ENCODE data around the gene PRSS21. TPM values are rescaled to one million over a fixed set of nuclear protein-coding genes. Genes with fewer than 3 reads are reported as not detected.

PRSS21 gene
- total and polyA plus RNA-seq, 4 donors = 0.18 to 1.0 (median 0.26) TPM; not detected in 1

DNA sequence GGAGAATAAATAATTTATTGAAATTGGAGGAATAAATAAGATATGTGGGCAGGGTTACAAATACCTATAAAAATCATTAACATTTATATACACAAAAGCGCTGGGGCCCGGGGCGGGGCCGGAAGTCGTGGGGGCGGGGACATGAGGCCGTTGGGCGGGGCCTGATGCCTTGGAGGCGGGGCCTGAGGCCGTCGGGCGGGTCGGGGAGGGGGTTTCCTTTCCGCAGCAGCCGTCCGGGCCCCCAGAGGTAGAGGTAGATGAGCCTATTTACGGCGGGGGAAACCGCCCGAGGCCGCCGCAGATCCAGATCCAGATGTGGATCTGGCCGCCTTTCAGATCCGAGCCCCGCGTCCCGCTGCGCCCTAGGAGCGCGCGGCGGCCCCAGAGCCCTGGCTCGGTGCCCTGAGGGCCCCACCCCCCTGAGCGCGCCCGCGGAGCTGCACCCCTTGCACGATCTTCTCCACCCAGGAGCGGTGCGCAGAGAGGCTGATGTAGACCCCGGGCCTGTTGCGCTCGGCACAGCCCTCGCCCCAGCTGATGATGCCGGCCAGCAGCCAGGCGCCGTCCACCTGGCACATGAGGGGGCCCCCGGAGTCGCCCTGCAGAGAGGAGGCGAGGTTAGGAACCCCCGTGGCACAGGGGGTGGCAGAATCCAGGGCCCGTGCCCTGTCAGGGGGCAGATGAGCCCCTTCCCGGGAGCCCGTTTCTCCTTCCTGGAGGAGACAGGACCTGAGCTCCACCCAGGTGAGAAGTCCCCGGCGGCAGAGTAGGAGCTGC, 35.9 kb downstream of the PRSS21 start:
- DNase-seq (ENCODE audit: low spot score) = no peak
- peaks cover 0 to 11% (median 2%) of the 10 kb centered on the region in 4 donors for H3K9me3 ChIP-seq (ENCODE audit: control insufficient read depth in 4 of 4, low read length in 3 of 4)

DNA sequence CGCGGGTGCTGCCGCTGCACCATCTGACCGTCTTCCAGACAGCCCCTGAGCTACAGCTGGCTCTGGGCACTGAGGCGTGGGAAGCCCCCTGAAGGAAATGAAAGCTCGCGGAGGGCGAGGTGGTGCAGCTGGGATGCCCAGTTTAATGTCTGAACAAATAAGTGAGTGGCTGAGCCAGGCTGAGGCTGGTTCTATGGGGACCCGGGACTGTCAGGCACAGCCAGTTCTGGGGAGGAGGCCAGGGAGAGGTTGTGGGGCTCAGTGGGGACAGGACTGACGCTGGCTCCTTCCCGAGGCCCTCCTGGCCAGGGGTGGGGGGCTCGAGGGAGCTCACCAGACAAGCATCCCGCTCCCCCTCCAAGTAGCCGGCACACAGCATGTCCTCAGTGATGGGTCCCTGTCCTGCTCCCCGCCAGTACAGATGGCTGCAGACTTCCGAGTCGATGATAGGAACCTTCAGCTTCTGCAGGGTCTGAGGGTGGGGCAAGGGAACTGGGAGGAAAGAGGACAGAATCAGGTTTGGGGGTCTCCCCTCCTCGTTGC, 36.6 kb downstream of the PRSS21 start:
- H3K27me3 ChIP-seq (ENCODE audit: control insufficient read depth in 4 of 4, insufficient read depth in 4 of 4, low read length in 3 of 4) = no peaks in the 10 kb centered on the region
- peaks cover 0 to 11% (median under 1%) of the 10 kb centered on the region in 4 donors for H3K9me3 ChIP-seq (ENCODE audit: control insufficient read depth in 4 of 4, low read length in 3 of 4)
- no peak overlapping the region for H3K27ac ChIP-seq (ENCODE audit: low read depth in 1 of 2, low read length in 2 of 2)
- no peak for DNase-seq (ENCODE audit: low spot score)
- no peak overlapping the region for H3K9ac ChIP-seq (ENCODE audit: low read depth in 1 of 2, low read length in 2 of 2)
- peaks cover 0 to 3% (median under 1%) of the 10 kb centered on the region in 4 donors for H3K4me1 ChIP-seq (ENCODE audit: control insufficient read depth in 4 of 4, insufficient read depth in 4 of 4, low read length in 3 of 4)
- no peak overlapping the region for H3K4me3 ChIP-seq (ENCODE audit: low read depth in 1 of 3, low read length in 3 of 3)
- H3K36me3 ChIP-seq (ENCODE audit: control insufficient read depth in 4 of 4, insufficient read depth in 3 of 4, low read depth in 1 of 4, low read length in 3 of 4) = no peaks in the 10 kb centered on the region
- TF ChIP-seq FOXA1 (IDR thresholded peaks at IDR 0.05) = no peak
- no peak for TF ChIP-seq SP1 (IDR thresholded peaks at IDR 0.05)
- TF ChIP-seq, protein P1, sequence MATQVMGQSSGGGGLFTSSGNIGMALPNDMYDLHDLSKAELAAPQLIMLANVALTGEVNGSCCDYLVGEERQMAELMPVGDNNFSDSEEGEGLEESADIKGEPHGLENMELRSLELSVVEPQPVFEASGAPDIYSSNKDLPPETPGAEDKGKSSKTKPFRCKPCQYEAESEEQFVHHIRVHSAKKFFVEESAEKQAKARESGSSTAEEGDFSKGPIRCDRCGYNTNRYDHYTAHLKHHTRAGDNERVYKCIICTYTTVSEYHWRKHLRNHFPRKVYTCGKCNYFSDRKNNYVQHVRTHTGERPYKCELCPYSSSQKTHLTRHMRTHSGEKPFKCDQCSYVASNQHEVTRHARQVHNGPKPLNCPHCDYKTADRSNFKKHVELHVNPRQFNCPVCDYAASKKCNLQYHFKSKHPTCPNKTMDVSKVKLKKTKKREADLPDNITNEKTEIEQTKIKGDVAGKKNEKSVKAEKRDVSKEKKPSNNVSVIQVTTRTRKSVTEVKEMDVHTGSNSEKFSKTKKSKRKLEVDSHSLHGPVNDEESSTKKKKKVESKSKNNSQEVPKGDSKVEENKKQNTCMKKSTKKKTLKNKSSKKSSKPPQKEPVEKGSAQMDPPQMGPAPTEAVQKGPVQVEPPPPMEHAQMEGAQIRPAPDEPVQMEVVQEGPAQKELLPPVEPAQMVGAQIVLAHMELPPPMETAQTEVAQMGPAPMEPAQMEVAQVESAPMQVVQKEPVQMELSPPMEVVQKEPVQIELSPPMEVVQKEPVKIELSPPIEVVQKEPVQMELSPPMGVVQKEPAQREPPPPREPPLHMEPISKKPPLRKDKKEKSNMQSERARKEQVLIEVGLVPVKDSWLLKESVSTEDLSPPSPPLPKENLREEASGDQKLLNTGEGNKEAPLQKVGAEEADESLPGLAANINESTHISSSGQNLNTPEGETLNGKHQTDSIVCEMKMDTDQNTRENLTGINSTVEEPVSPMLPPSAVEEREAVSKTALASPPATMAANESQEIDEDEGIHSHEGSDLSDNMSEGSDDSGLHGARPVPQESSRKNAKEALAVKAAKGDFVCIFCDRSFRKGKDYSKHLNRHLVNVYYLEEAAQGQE (IDR thresholded peaks at IDR 0.05) = no peak
- no peak for TF ChIP-seq TAF1 (conservative IDR thresholded peaks at IDR 0.05)
- no peak for TF ChIP-seq HNF4G (IDR thresholded peaks at IDR 0.05)
- TF ChIP-seq EGR1 (IDR thresholded peaks at IDR 0.05; ENCODE audit: low read depth in 2 of 2) = no peak
- TF ChIP-seq, protein P2, sequence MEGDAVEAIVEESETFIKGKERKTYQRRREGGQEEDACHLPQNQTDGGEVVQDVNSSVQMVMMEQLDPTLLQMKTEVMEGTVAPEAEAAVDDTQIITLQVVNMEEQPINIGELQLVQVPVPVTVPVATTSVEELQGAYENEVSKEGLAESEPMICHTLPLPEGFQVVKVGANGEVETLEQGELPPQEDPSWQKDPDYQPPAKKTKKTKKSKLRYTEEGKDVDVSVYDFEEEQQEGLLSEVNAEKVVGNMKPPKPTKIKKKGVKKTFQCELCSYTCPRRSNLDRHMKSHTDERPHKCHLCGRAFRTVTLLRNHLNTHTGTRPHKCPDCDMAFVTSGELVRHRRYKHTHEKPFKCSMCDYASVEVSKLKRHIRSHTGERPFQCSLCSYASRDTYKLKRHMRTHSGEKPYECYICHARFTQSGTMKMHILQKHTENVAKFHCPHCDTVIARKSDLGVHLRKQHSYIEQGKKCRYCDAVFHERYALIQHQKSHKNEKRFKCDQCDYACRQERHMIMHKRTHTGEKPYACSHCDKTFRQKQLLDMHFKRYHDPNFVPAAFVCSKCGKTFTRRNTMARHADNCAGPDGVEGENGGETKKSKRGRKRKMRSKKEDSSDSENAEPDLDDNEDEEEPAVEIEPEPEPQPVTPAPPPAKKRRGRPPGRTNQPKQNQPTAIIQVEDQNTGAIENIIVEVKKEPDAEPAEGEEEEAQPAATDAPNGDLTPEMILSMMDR (IDR thresholded peaks at IDR 0.05; ENCODE audit: low read depth, low read length, missing input control) = no peak
- TF ChIP-seq YY1 (IDR thresholded peaks at IDR 0.05) = no peak
- TF ChIP-seq RXRA (IDR thresholded peaks at IDR 0.05) = no peak
- no peak for TF ChIP-seq RAD21 (IDR thresholded peaks at IDR 0.05)
- no peak for TF ChIP-seq HNF4A (conservative IDR thresholded peaks at IDR 0.05)
- TF ChIP-seq, protein P3, sequence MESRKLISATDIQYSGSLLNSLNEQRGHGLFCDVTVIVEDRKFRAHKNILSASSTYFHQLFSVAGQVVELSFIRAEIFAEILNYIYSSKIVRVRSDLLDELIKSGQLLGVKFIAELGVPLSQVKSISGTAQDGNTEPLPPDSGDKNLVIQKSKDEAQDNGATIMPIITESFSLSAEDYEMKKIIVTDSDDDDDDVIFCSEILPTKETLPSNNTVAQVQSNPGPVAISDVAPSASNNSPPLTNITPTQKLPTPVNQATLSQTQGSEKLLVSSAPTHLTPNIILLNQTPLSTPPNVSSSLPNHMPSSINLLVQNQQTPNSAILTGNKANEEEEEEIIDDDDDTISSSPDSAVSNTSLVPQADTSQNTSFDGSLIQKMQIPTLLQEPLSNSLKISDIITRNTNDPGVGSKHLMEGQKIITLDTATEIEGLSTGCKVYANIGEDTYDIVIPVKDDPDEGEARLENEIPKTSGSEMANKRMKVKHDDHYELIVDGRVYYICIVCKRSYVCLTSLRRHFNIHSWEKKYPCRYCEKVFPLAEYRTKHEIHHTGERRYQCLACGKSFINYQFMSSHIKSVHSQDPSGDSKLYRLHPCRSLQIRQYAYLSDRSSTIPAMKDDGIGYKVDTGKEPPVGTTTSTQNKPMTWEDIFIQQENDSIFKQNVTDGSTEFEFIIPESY (IDR thresholded peaks at IDR 0.05) = no peak
- TF ChIP-seq JUND (IDR thresholded peaks at IDR 0.05) = no peak
- TF ChIP-seq, protein P4, sequence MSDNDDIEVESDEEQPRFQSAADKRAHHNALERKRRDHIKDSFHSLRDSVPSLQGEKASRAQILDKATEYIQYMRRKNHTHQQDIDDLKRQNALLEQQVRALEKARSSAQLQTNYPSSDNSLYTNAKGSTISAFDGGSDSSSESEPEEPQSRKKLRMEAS (IDR thresholded peaks at IDR 0.05) = no peak
- no peak for TF ChIP-seq NR2F2 (IDR thresholded peaks at IDR 0.05)
- no peak for TF ChIP-seq FOXA2 (IDR thresholded peaks at IDR 0.05)
- TF ChIP-seq GABPA (IDR thresholded peaks at IDR 0.05 in 1 of 2, conservative IDR thresholded peaks at IDR 0.05 in 1 of 2) = no peak
- WGBS = 77% methylated on average over 18 of the region's 18 CpGs

More for the DNA sequence above, 35.9 kb downstream of the PRSS21 start:
- Histone ChIP-seq H3K4me1 (ENCODE audit: control insufficient read depth in 4 of 4, insufficient read depth in 4 of 4, low read length in 3 of 4) (peaks cover 0 to under 1% (median 0%) of the 10 kb centered on the region in 4 donors), H3K27me3 (ENCODE audit: control insufficient read depth in 4 of 4, insufficient read depth in 4 of 4, low read length in 3 of 4) (no peaks in the 10 kb centered on the region), H3K4me3 (ENCODE audit: low read depth in 1 of 3, low read length in 3 of 3) (no peak overlapping the region), H3K36me3 (ENCODE audit: control insufficient read depth in 4 of 4, insufficient read depth in 3 of 4, low read depth in 1 of 4, low read length in 3 of 4) (no peaks in the 10 kb centered on the region), H3K27ac (ENCODE audit: low read depth in 1 of 2, low read length in 2 of 2) (no peak overlapping the region), H3K9ac (ENCODE audit: low read depth in 1 of 2, low read length in 2 of 2) (no peak overlapping the region)
- TF ChIP-seq FOXA1 (IDR thresholded peaks at IDR 0.05) = no peak
- TF ChIP-seq JUND (IDR thresholded peaks at IDR 0.05) = no peak
- TF ChIP-seq, protein P5, sequence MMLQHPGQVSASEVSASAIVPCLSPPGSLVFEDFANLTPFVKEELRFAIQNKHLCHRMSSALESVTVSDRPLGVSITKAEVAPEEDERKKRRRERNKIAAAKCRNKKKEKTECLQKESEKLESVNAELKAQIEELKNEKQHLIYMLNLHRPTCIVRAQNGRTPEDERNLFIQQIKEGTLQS (IDR thresholded peaks at IDR 0.05) = no peak
- TF ChIP-seq GABPA (IDR thresholded peaks at IDR 0.05 in 1 of 2, conservative IDR thresholded peaks at IDR 0.05 in 1 of 2) = no peak
- no peak for TF ChIP-seq HNF4G (IDR thresholded peaks at IDR 0.05)
- TF ChIP-seq, protein P2 (IDR thresholded peaks at IDR 0.05; ENCODE audit: low read depth, low read length, missing input control) = no peak
- no peak for TF ChIP-seq RXRA (IDR thresholded peaks at IDR 0.05)
- TF ChIP-seq SP1 (IDR thresholded peaks at IDR 0.05) = no peak
- no peak for TF ChIP-seq NR2F2 (IDR thresholded peaks at IDR 0.05)
- no peak for TF ChIP-seq FOXA2 (IDR thresholded peaks at IDR 0.05)
- TF ChIP-seq YY1 (IDR thresholded peaks at IDR 0.05) = no peak
- WGBS = 49% methylated on average over 56 of the region's 56 CpGs

Measured in liver (tissue), 9 donors.